Measurements from ENCODE around the gene LRRC39. TPM values are rescaled to one million over a fixed set of nuclear protein-coding genes. Genes with fewer than 3 reads are reported as not detected.

LRRC39 gene
- total and polyA plus RNA-seq, 7 experiments from 2014 or later: 0.53 to 1.9 (median 1.1) TPM; not detected in 2

GRCh38 chr1:100141192-100141591 lies 36.9 kb downstream of the LRRC39 start:
- H3K4me1 ChIP-seq (ENCODE audit: control insufficient read depth in 2 of 2, insufficient read depth in 2 of 2, low read length in 2 of 2): no peaks in the 10 kb centered on the region
- DNase-seq: no peak
- ChIA-PET POLR2A (no interaction called here), CTCF (no interaction called here)
- no peaks in the 10 kb centered on the region for H3K9me3 ChIP-seq (ENCODE audit: control insufficient read depth in 2 of 3, low read length in 3 of 3)
- H3K27ac ChIP-seq (ENCODE audit: low read depth, low read length): no peak overlapping the region
- H3K4me3 ChIP-seq (ENCODE audit: low read length): no peak overlapping the region
- H3K36me3 ChIP-seq (ENCODE audit: control insufficient read depth in 2 of 3, insufficient read depth in 3 of 3, low read length in 3 of 3): peaks cover 29 to 73% (median 48%) of the 10 kb centered on the region in 3 experiments
- Mint-ChIP-seq H3K9me3 (no peaks in the 10 kb centered on the region), H3K4me3 (no peak overlapping the region), H3K27me3 (no peaks in the 10 kb centered on the region), H3K27ac (peak overlapping the region in 2 of 9 donors; percentile 10 to 24), H3K4me1 (peaks cover 0 to 17% (median 12%) of the 10 kb centered on the region in 7 donors), H3K36me3 (peaks cover 13 to 56% (median 36%) of the 10 kb centered on the region in 5 donors)
- no peak for ATAC-seq
- no peaks in the 10 kb centered on the region for H3K27me3 ChIP-seq (ENCODE audit: control insufficient read depth in 2 of 2, insufficient read depth in 2 of 2, low read length in 2 of 2)
- intact Hi-C loops (cut with micrococcal nuclease): no loop called here

GRCh38 chr1:100137602-100138001 lies 40.5 kb downstream of the LRRC39 start:
- ATAC-seq: no peak
- no peaks in the 10 kb centered on the region for H3K9me3 ChIP-seq (ENCODE audit: control insufficient read depth in 2 of 3, low read length in 3 of 3)
- peaks cover 7 to 48% (median 39%) of the 10 kb centered on the region in 7 donors for H3K4me1 Mint-ChIP-seq
- H3K9me3 Mint-ChIP-seq: peaks cover 0 to 5% (median 0%) of the 10 kb centered on the region in 11 donors
- peaks cover 12 to 32% (median 22%) of the 10 kb centered on the region in 5 donors for H3K36me3 Mint-ChIP-seq
- intact Hi-C loops (cut with micrococcal nuclease): loop anchor here (10.0 kb wide), 3 partner anchors 333 to 727 kb away; partner anchors contain the start of gene GPR88 (in 1 of the 2)
- H3K27me3 ChIP-seq (ENCODE audit: control insufficient read depth in 2 of 2, insufficient read depth in 2 of 2, low read length in 2 of 2): no peaks in the 10 kb centered on the region
- no peak overlapping the region for H3K27ac Mint-ChIP-seq
- H3K36me3 ChIP-seq (ENCODE audit: control insufficient read depth in 2 of 3, insufficient read depth in 3 of 3, low read length in 3 of 3): peaks cover 15 to 47% (median 44%) of the 10 kb centered on the region in 3 experiments
- H3K4me3 Mint-ChIP-seq: no peak overlapping the region
- H3K4me3 ChIP-seq (ENCODE audit: low read length): no peak overlapping the region
- no peak overlapping the region for H3K27ac ChIP-seq (ENCODE audit: low read depth, low read length)
- DNase-seq: no peak
- H3K4me1 ChIP-seq (ENCODE audit: control insufficient read depth in 2 of 2, insufficient read depth in 2 of 2, low read length in 2 of 2): peaks cover 0 to 5% of the 10 kb centered on the region in 2 donors
- no peaks in the 10 kb centered on the region for H3K27me3 Mint-ChIP-seq
- ChIA-PET POLR2A (interaction anchor here (1.3 kb wide), 1 partner anchor 100 kb away, joined by 3 read pairs; a partner anchor contains a TSS), CTCF (no interaction called here)

DNA sequence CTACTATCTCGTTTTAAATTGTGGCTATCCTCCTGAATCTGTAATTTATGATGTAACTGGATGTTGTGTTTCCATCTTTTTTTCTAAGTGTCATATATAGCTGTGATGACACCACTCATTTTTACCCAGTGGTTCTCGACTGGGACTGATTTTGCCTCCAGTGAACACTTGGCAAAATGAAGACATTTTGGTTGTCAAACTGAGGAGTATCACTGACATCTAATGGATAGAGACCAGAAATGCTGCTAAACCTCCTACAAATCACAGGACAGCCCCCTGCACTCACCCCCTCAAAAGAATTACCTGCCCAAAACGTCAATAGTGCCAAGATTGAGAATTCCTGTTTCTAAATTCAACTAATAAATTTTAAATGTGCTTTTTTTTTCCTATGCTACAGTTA lies 43.2 kb downstream of the LRRC39 start:
- H3K4me1 ChIP-seq (ENCODE audit: control insufficient read depth in 2 of 2, insufficient read depth in 2 of 2, low read length in 2 of 2): peaks cover 9 to 15% of the 10 kb centered on the region in 2 donors
- ChIA-PET CTCF (interaction anchor here (0.6 kb wide), 2 partner anchors 270 to 1385 kb away, joined by 3 to 4 read pairs; no protein-coding TSS in a partner anchor), POLR2A (interaction anchor here (0.5 kb wide), 1 partner anchor 11 kb away, joined by 3 read pairs; no protein-coding TSS in a partner anchor)
- H3K4me3 ChIP-seq (ENCODE audit: low read length): no peak overlapping the region
- Mint-ChIP-seq H3K36me3 (peaks cover 0 to 17% (median 13%) of the 10 kb centered on the region in 5 donors), H3K27me3 (no peaks in the 10 kb centered on the region), H3K9me3 (peaks cover 0 to 5% (median 0%) of the 10 kb centered on the region in 11 donors), H3K4me3 (peak overlapping the region in 8 of 10 donors; percentile 9 to 97 (median 54)), H3K27ac (peak overlapping the region in 2 of 9 donors; percentile 19 to 37), H3K4me1 (peaks cover 7 to 53% (median 38%) of the 10 kb centered on the region in 7 donors)
- ATAC-seq (no peak), DNase-seq (no peak)
- no peaks in the 10 kb centered on the region for H3K9me3 ChIP-seq (ENCODE audit: control insufficient read depth in 2 of 3, low read length in 3 of 3)
- intact Hi-C loops (cut with micrococcal nuclease): loop anchor here (5.0 to 10.0 kb wide), 5 partner anchors 267 to 730 kb away; partner anchors contain the start of gene GPR88 (in 1 of the 2)
- no peaks in the 10 kb centered on the region for H3K27me3 ChIP-seq (ENCODE audit: control insufficient read depth in 2 of 2, insufficient read depth in 2 of 2, low read length in 2 of 2)
- H3K27ac ChIP-seq (ENCODE audit: low read depth, low read length): no peak overlapping the region
- H3K36me3 ChIP-seq (ENCODE audit: control insufficient read depth in 2 of 3, insufficient read depth in 3 of 3, low read length in 3 of 3): peaks cover 5 to 23% (median 21%) of the 10 kb centered on the region in 3 experiments

DNA sequence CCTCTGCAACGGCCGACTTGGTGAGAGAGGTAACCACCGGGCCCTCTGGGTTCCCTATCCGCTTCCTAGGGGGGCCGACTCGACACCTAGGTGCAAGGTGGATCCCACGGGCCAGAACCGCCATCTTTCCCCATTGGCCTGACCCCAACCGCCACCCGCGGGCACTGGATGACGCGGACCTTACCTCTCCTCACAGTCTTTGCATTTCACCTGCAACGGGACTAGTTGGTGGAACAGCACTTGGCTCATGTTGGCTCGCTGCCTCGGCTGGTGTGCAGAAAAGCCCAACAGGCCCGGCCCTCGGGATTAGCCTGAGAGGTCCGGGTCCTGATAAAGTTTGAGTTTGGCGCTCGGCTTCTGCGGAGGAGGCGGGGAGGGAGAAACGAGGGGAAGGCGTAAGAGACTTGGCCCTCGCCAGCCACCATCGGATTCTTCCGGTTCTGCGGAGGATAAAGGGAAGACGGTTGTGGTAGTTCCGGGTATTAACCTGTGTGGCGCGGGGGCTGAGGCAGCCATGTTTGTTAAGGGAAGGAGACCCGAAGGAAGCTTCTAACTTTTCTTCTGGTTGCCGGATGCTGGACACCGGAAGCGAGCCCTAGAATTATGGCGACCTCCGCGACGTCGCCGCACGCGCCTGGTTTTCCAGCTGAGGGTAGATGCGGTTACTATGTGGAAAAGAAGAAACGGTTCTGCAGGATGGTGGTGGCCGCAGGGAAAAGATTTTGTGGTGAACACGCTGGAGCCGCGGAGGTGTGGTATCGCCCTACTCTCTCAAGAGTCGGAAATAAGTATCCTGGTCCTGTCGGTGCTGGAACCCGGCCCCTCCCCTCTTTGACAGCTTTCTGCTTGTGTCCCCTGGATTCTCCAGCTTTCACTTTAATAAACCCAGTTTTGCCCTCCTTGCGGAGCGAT lies 45.2 kb downstream of the LRRC39 start, which contains the start of the genes SASS6 and TRMT13:
Gene SASS6 (minus strand): TSS at position 365 of the 912 bp plus-strand sequence. CDS start 116 bp downstream, at position 249.
Gene TRMT13 (plus strand): TSS at position 598 of the 912 bp plus-strand sequence. CDS start 6 bp downstream, at position 604.
- ATAC-seq: peak; percentile 99
- intact Hi-C loops (cut with micrococcal nuclease): loop anchor here (1.0 to 10.0 kb wide), 16 partner anchors 95 to 762 kb away; partner anchors contain the start of genes AGL (in 2 of the 2), DBT (in 2 of the 2), RTCA (in 2 of the 2) and CDC14A (in 1 of the 2)
- Histone ChIP-seq H3K4me1 (ENCODE audit: control insufficient read depth in 2 of 2, insufficient read depth in 2 of 2, low read length in 2 of 2) (peaks cover 9 to 15% of the 10 kb centered on the region in 2 donors), H3K27ac (ENCODE audit: low read depth, low read length) (peak within 1 kb of the TSS; percentile 74), H3K4me3 (ENCODE audit: low read length) (peak within 1 kb of the TSS; percentile 92), H3K9me3 (ENCODE audit: control insufficient read depth in 2 of 3, low read length in 3 of 3) (no peaks in the 10 kb centered on the region), H3K36me3 (ENCODE audit: control insufficient read depth in 2 of 3, insufficient read depth in 3 of 3, low read length in 3 of 3) (peaks cover 0 to 13% (median 10%) of the 10 kb centered on the region in 3 experiments), H3K27me3 (ENCODE audit: control insufficient read depth in 2 of 2, insufficient read depth in 2 of 2, low read length in 2 of 2) (no peaks in the 10 kb centered on the region)
- Mint-ChIP-seq H3K9me3 (peaks cover 0 to 5% (median 0%) of the 10 kb centered on the region in 11 donors), H3K4me3 (peak within 1 kb of the TSS; percentile 90 to 99 (median 98)), H3K36me3 (peaks cover 0 to 5% (median 3%) of the 10 kb centered on the region in 5 donors), H3K27ac (peak within 1 kb of the TSS; percentile 86 to 99 (median 96)), H3K4me1 (peaks cover 7 to 53% (median 39%) of the 10 kb centered on the region in 7 donors), H3K27me3 (no peaks in the 10 kb centered on the region)
- ChIA-PET CTCF (interaction anchor here (0.6 to 1.1 kb wide), 3 partner anchors 168 to 736 kb away, joined by 3 read pairs; no protein-coding TSS in a partner anchor), POLR2A (interaction anchor here (0.7 to 1.4 kb wide), 8 partner anchors 59 to 220 kb away, joined by 3 to 8 read pairs (median 4); partner anchors contain the start of genes CDC14A, DBT, RTCA and SLC35A3)
- DNase-seq: peak; percentile 73 to 96 (median 94)

DNA sequence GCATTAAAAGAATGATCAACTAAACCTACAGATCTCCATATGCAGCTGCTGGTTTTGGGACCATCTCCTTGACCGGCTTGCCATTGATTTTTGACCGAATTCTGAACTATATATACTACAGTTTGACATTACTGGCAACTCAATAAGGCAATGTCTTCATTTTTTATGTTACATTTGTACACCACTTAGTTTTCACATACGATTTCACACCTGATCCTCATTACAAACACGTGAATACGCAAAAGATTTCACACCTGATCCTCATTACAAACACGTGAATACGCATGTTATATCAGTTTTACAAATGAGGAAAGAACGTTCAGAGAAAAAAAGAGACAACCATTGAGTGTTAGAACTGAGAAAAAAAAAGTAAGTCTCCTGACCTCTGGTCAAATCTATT lies 46.4 kb downstream of the LRRC39 start:
- POLR2A ChIA-PET: no interaction called here
- Mint-ChIP-seq H3K4me1 (peaks cover 7 to 51% (median 41%) of the 10 kb centered on the region in 7 donors), H3K4me3 (peak overlapping the region; percentile 90 to 99 (median 98)), H3K27ac (peak overlapping the region in 4 of 9 donors; percentile 24 to 96 (median 90)), H3K36me3 (peaks cover 0 to 3% (median 0%) of the 10 kb centered on the region in 5 donors), H3K9me3 (peaks cover 0 to 5% (median 0%) of the 10 kb centered on the region in 11 donors), H3K27me3 (no peaks in the 10 kb centered on the region)
- Histone ChIP-seq H3K9me3 (ENCODE audit: control insufficient read depth in 2 of 3, low read length in 3 of 3) (no peaks in the 10 kb centered on the region), H3K4me3 (ENCODE audit: low read length) (peak overlapping the region; percentile 92), H3K4me1 (ENCODE audit: control insufficient read depth in 2 of 2, insufficient read depth in 2 of 2, low read length in 2 of 2) (peaks cover 9 to 15% of the 10 kb centered on the region in 2 donors), H3K36me3 (ENCODE audit: control insufficient read depth in 2 of 3, insufficient read depth in 3 of 3, low read length in 3 of 3) (peaks cover 0 to 4% (median 0%) of the 10 kb centered on the region in 3 experiments), H3K27me3 (ENCODE audit: control insufficient read depth in 2 of 2, insufficient read depth in 2 of 2, low read length in 2 of 2) (no peaks in the 10 kb centered on the region), H3K27ac (ENCODE audit: low read depth, low read length) (no peak overlapping the region)
- no peak for ATAC-seq
- no peak for DNase-seq
- CTCF ChIA-PET: no interaction called here
- intact Hi-C loops (cut with micrococcal nuclease): loop anchor here (1.0 to 10.0 kb wide), 9 partner anchors 93 to 733 kb away; partner anchors contain the start of gene GPR88 (in 1 of the 2)

GRCh38 chr1:100130552-100131077 lies 47.4 kb downstream of the LRRC39 start:
- H3K4me3 ChIP-seq (ENCODE audit: low read length): no peak overlapping the region
- DNase-seq (no peak), ATAC-seq (no peak)
- Mint-ChIP-seq H3K36me3 (peaks cover 0 to 7% (median 3%) of the 10 kb centered on the region in 5 donors), H3K4me3 (peak overlapping the region in 1 of 10 donors; percentile 48), H3K4me1 (peaks cover 7 to 46% (median 41%) of the 10 kb centered on the region in 7 donors), H3K9me3 (peaks cover 0 to 5% (median 0%) of the 10 kb centered on the region in 11 donors), H3K27me3 (no peaks in the 10 kb centered on the region), H3K27ac (peak overlapping the region in 1 of 9 donors; percentile 20)
- ChIA-PET POLR2A (no interaction called here), CTCF (no interaction called here)
- H3K4me1 ChIP-seq (ENCODE audit: control insufficient read depth in 2 of 2, insufficient read depth in 2 of 2, low read length in 2 of 2): peaks cover 9 to 15% of the 10 kb centered on the region in 2 donors
- no peaks in the 10 kb centered on the region for H3K9me3 ChIP-seq (ENCODE audit: control insufficient read depth in 2 of 3, low read length in 3 of 3)
- intact Hi-C loops (cut with micrococcal nuclease): loop anchor here (5.0 to 10.0 kb wide), 5 partner anchors 272 to 734 kb away; partner anchors contain the start of gene GPR88 (in 1 of the 2)
- H3K27ac ChIP-seq (ENCODE audit: low read depth, low read length): no peak overlapping the region
- H3K27me3 ChIP-seq (ENCODE audit: control insufficient read depth in 2 of 2, insufficient read depth in 2 of 2, low read length in 2 of 2): no peaks in the 10 kb centered on the region
- peaks cover 0 to 4% (median 0%) of the 10 kb centered on the region in 3 experiments for H3K36me3 ChIP-seq (ENCODE audit: control insufficient read depth in 2 of 3, insufficient read depth in 3 of 3, low read length in 3 of 3)
